NOMO-1 treated with DMSO at 0.1 percent for 48 hours (cell line): ENCODE results near the gene YPEL4.

Source experiments
- DNase-seq: peaks from one replicate; lab custom pipeline; 2025; ENCODE audit not compliant: unreplicated experiment; lab: John Stamatoyannopoulos, UW

Gene YPEL4

GRCh38 chr11:57651408-57651807 is 1.7 kb upstream of the YPEL4 start:
- no peak for DNase-seq

- no peak for DNase-seq
These were observed 1.0 kb upstream of the YPEL4 start for GRCh38 chr11:57650739-57651090.

- DNase-seq, result no peak
These were observed 644 bp downstream of the YPEL4 start for GRCh38 chr11:57648801-57649735.

- no peak for DNase-seq
These were observed 1.5 kb downstream of the YPEL4 start for GRCh38 chr11:57647960-57648800.

- DNase-seq, result no peak
These were observed 2.3 kb downstream of the YPEL4 start for GRCh38 chr11:57647372-57647771.

GRCh38 chr11:57646799-57647303 is 2.9 kb downstream of the YPEL4 start:
- no peak for DNase-seq

- DNase-seq, result no peak
These were observed 3.4 kb downstream of the YPEL4 start for GRCh38 chr11:57646194-57646798.

GRCh38 chr11:57645689-57646085 is 4.0 kb downstream of the YPEL4 start:
- DNase-seq, result no peak

GRCh38 chr11:57644748-57645688 is 4.7 kb downstream of the YPEL4 start:
- peak; percentile 55 for DNase-seq

GRCh38 chr11:57643802-57644201 is 5.9 kb downstream of the YPEL4 start:
- no peak for DNase-seq

- DNase-seq, result peak; percentile 39
These were observed 8.5 kb downstream of the YPEL4 start for GRCh38 chr11:57641011-57641807.

- no peak for DNase-seq
These were observed 9.5 kb downstream of the YPEL4 start for GRCh38 chr11:57640068-57640800.

- no peak for DNase-seq
These were observed 10.2 kb downstream of the YPEL4 start for GRCh38 chr11:57639321-57640067.

GRCh38 chr11:57638811-57639320 is 10.8 kb downstream of the YPEL4 start:
- DNase-seq, result no peak

- no peak for DNase-seq
These were observed 11.5 kb downstream of the YPEL4 start for GRCh38 chr11:57638005-57638781.

GRCh38 chr11:57637626-57638004 is 12.1 kb downstream of the YPEL4 start:
- DNase-seq, result no peak

GRCh38 chr11:57635246-57635645 is 14.5 kb downstream of the YPEL4 start:
- no peak for DNase-seq
